ENCODE measurements around the gene SIL1. TPM values are rescaled to one million over a fixed set of nuclear protein-coding genes. Genes with fewer than 3 reads are reported as not detected.

The SIL1 gene
- polyA plus RNA-seq, 3 donors, result 25.4 to 35.1 (median 27.9) TPM

GRCh38 chr5:139146809-139147482 is 51.2 kb downstream of the SIL1 start:
- peak overlapping the region in 1 of 7 donors; percentile 7 for H3K27ac Mint-ChIP-seq

More at GRCh38 chr5:139146809-139147482, 51.2 kb downstream of the SIL1 start:
- Histone ChIP-seq H2AFZ (ENCODE audit: insufficient read depth, low read depth, low read length, poor library complexity, severe bottlenecking) (no peak overlapping the region), H3K36me3 (replicated peaks in 1 of 2; ENCODE audit: control insufficient read depth in 1 of 2, insufficient read depth in 2 of 2, low read length in 2 of 2) (no peaks in the 10 kb centered on the region), H3K9ac (ENCODE audit: insufficient read depth, low read length, poor library complexity, severe bottlenecking) (no peak overlapping the region), H3K4me3 (replicated peaks in 1 of 3; ENCODE audit: low read depth in 2 of 3, low read length in 3 of 3) (no peak overlapping the region), H4K20me1 (ENCODE audit: insufficient read depth, low read length) (peaks cover 13% of the 10 kb centered on the region), H3K9me3 (replicated peaks in 1 of 2; ENCODE audit: control insufficient read depth in 1 of 2, insufficient read depth in 1 of 2, low read length in 2 of 2) (no peaks in the 10 kb centered on the region), H3K27me3 (ENCODE audit: control insufficient read depth in 2 of 2, insufficient read depth in 2 of 2, low read length in 2 of 2) (no peaks in the 10 kb centered on the region), H3K4me2 (replicated peaks; ENCODE audit: extremely low read depth, low read length, poor library complexity, severe bottlenecking) (no peak overlapping the region), H3K4me1 (ENCODE audit: control insufficient read depth in 1 of 2, insufficient read depth in 2 of 2, low read length in 2 of 2) (peaks cover 28 to 36% of the 10 kb centered on the region in 2 donors), H3K27ac (ENCODE audit: low read depth in 1 of 2, low read length in 2 of 2) (no peak overlapping the region), H3K79me2 (ENCODE audit: insufficient read depth, low read length) (peaks cover 32% of the 10 kb centered on the region)
- no peak for TF ChIP-seq CTCF (IDR thresholded peaks at IDR 0.05)
- peaks cover 0 to 2% (median 2%) of the 10 kb centered on the region in 3 donors for H3K27me3 Mint-ChIP-seq (ENCODE audit: low read depth in 3 of 3)
- peaks cover 5% of the 10 kb centered on the region in 2 donors for H3K36me3 Mint-ChIP-seq
- intact Hi-C loops (cut with micrococcal nuclease), result no loop called here
- WGBS (ENCODE audit: insufficient coverage), result no CpG with 5 or more reads among the region's 2 CpGs
- no peak overlapping the region for H3K4me3 Mint-ChIP-seq
- no peaks in the 10 kb centered on the region for H3K9me3 Mint-ChIP-seq
- no peak for DNase-seq
- peaks cover 42% of the 10 kb centered on the region for H3K4me1 Mint-ChIP-seq

Measured in CD14-positive monocyte (primary cell).